ENCODE results near the gene NRN1L.

- no peak for TF ChIP-seq CTCF (IDR thresholded peaks at IDR 0.05)
- TF ChIP-seq POLR2A (IDR thresholded peaks at IDR 0.05): no peak
Observed at GRCh38 chr16:67885976-67886375, 1.3 kb downstream of the NRN1L start.

All from esophagus squamous epithelium (tissue), 4 donors.